GOT3 (cell line): Measurements from ENCODE around the gene NKD1.

Experiments used
- DNase-seq: peaks from one replicate; lab custom pipeline; 2025; ENCODE audit warnings: mixed read lengths; lab: John Stamatoyannopoulos, UW

The NKD1 gene

GRCh38 chr16:50538411-50539052 is 9.7 kb upstream of the NKD1 start:
- DNase-seq = no peak

- no peak for DNase-seq
Observed at GRCh38 chr16:50539053-50539695, 9.0 kb upstream of the NKD1 start.

GRCh38 chr16:50539822-50540710 is 8.1 kb upstream of the NKD1 start:
- DNase-seq = no peak

- DNase-seq = no peak
Observed at GRCh38 chr16:50540711-50541007, 7.5 kb upstream of the NKD1 start.

GRCh38 chr16:50542703-50543102 is 5.5 kb upstream of the NKD1 start:
- DNase-seq = no peak

GRCh38 chr16:50546125-50546524 is 2.1 kb upstream of the NKD1 start:
- no peak for DNase-seq

GRCh38 chr16:50547340-50548124 is 664 bp upstream of the NKD1 start:
- no peak for DNase-seq

GRCh38 chr16:50548909-50549560 is 839 bp downstream of the NKD1 start:
- no peak for DNase-seq

- no peak for DNase-seq
Observed at GRCh38 chr16:50549561-50549915, 1.3 kb downstream of the NKD1 start.

GRCh38 chr16:50550035-50550434 is 1.8 kb downstream of the NKD1 start:
- DNase-seq = no peak

GRCh38 chr16:50550866-50551641 is 2.9 kb downstream of the NKD1 start:
- no peak for DNase-seq

- no peak for DNase-seq
Observed at GRCh38 chr16:50552476-50553101, 4.4 kb downstream of the NKD1 start.

GRCh38 chr16:50553182-50553710 is 5.0 kb downstream of the NKD1 start:
- DNase-seq = no peak

GRCh38 chr16:50553731-50554360 is 5.7 kb downstream of the NKD1 start:
- no peak for DNase-seq

- DNase-seq = no peak
Observed at GRCh38 chr16:50555269-50555875, 7.2 kb downstream of the NKD1 start.

- no peak for DNase-seq
Observed at GRCh38 chr16:50555952-50556673, 7.9 kb downstream of the NKD1 start.

GRCh38 chr16:50557046-50557445 is 8.8 kb downstream of the NKD1 start:
- no peak for DNase-seq

GRCh38 chr16:50558913-50559312 is 10.7 kb downstream of the NKD1 start:
- no peak for DNase-seq

GRCh38 chr16:50559342-50559741 is 11.1 kb downstream of the NKD1 start:
- no peak for DNase-seq
